Measurements from ENCODE around the gene ATRAID. TPM values are rescaled to one million over a fixed set of nuclear protein-coding genes. Genes with fewer than 3 reads are reported as not detected.

ATRAID gene
- total and polyA plus RNA-seq, 10 donors: 59.2 to 300 (median 102) TPM

DNA sequence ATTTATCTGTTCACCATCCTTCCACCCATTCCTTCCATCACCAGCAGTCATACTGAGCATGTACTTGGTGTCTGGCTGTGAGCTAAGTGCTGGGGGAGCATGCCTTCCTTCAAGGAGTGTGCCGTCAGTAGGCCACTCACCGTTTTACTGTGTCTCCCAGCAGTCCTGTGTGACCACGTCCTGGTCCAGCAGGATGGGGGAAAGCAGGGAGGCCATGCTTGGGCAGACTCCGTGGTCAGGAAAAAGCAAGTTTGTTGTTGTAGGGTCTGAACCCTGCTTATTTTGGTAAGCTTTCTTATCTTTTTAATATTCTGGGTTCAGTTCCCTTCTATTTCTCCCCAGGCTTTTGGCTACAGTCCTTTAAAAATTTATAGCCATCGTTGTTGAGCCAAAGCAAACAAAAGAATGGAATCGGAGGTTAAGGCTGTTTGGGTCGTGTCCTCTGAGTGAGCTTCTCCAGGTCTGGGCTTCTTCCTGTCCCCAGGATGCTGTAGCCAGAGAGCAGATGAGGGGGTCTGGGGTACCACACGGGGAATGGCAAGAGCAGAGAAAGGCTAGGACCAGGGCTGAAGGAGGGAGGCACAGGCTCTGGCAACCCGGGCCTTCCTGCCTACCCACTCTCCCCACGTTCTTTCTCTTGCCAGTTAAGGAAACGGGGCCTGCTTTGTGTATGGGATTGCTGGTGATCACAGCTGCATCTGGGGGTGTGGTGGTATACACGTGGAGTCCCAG lies 37.5 kb downstream of the ATRAID start:
- 61 to 69% (median 69%) methylated on average over 11 to 12 of the region's 12 CpGs for WGBS, 5 donors
- no peak overlapping the region for H3K27ac ChIP-seq
- DNase-seq: no peak
- no peak overlapping the region for H3K4me3 ChIP-seq
- intact Hi-C loops (cut with DNase I; ENCODE audit: low total_unique reads): no loop called here
- H3K36me3 ChIP-seq: peaks cover 0 to 8% (median 2%) of the 10 kb centered on the region in 6 donors
- peaks cover 0 to 31% (median 3%) of the 10 kb centered on the region in 7 donors for H3K27me3 ChIP-seq (replicated peaks in 1 of 7)
- H3K9me3 ChIP-seq: no peaks in the 10 kb centered on the region
- peaks cover 4 to 10% (median 8%) of the 10 kb centered on the region in 6 donors for H3K4me1 ChIP-seq
- TF ChIP-seq POLR2A (IDR thresholded peaks at IDR 0.05): no peak
- TF ChIP-seq, protein P1, sequence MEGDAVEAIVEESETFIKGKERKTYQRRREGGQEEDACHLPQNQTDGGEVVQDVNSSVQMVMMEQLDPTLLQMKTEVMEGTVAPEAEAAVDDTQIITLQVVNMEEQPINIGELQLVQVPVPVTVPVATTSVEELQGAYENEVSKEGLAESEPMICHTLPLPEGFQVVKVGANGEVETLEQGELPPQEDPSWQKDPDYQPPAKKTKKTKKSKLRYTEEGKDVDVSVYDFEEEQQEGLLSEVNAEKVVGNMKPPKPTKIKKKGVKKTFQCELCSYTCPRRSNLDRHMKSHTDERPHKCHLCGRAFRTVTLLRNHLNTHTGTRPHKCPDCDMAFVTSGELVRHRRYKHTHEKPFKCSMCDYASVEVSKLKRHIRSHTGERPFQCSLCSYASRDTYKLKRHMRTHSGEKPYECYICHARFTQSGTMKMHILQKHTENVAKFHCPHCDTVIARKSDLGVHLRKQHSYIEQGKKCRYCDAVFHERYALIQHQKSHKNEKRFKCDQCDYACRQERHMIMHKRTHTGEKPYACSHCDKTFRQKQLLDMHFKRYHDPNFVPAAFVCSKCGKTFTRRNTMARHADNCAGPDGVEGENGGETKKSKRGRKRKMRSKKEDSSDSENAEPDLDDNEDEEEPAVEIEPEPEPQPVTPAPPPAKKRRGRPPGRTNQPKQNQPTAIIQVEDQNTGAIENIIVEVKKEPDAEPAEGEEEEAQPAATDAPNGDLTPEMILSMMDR (IDR thresholded peaks at IDR 0.05 in 8 of 11, conservative IDR thresholded peaks at IDR 0.05 in 3 of 11): no peak
- no peak for TF ChIP-seq POLR2AphosphoS5 (IDR thresholded peaks at IDR 0.05)

- DNase-seq: peak; percentile 85
- Histone ChIP-seq H3K9me3 (no peaks in the 10 kb centered on the region), H3K36me3 (peaks cover 0 to under 1% (median 0%) of the 10 kb centered on the region in 6 donors), H3K27ac (no peak overlapping the region), H3K27me3 (replicated peaks in 1 of 7) (peaks cover 0 to 35% (median 3%) of the 10 kb centered on the region in 7 donors), H3K4me3 (no peak overlapping the region), H3K4me1 (peaks cover 4 to 13% (median 8%) of the 10 kb centered on the region in 6 donors)
- intact Hi-C loops (cut with DNase I; ENCODE audit: low total_unique reads): no loop called here
- WGBS, 5 donors: 18 to 25% (median 21%) methylated on average over 17 to 22 of the region's 22 CpGs
- TF ChIP-seq, protein P1 (IDR thresholded peaks at IDR 0.05 in 8 of 11, conservative IDR thresholded peaks at IDR 0.05 in 3 of 11): peak; percentile 28 to 74 (median 64)
- TF ChIP-seq POLR2AphosphoS5 (IDR thresholded peaks at IDR 0.05) (peak; percentile 6 to 67 (median 40)), POLR2A (IDR thresholded peaks at IDR 0.05) (no peak)
Observed at GRCh38 chr2:27249891-27250651, 38.2 kb downstream of the ATRAID start.

GRCh38 chr2:27250652-27251379 lies 39.0 kb downstream of the ATRAID start:
- Histone ChIP-seq H3K36me3 (no peaks in the 10 kb centered on the region), H3K27ac (no peak overlapping the region), H3K27me3 (replicated peaks in 1 of 7) (peaks cover 0 to 39% (median 3%) of the 10 kb centered on the region in 7 donors), H3K4me1 (peaks cover 4 to 15% (median 8%) of the 10 kb centered on the region in 6 donors), H3K9me3 (no peaks in the 10 kb centered on the region), H3K4me3 (no peak overlapping the region)
- TF ChIP-seq POLR2A (IDR thresholded peaks at IDR 0.05) (no peak), POLR2AphosphoS5 (IDR thresholded peaks at IDR 0.05) (no peak)
- TF ChIP-seq, protein P1 (IDR thresholded peaks at IDR 0.05 in 8 of 11, conservative IDR thresholded peaks at IDR 0.05 in 3 of 11): no peak
- intact Hi-C loops (cut with DNase I; ENCODE audit: low total_unique reads): no loop called here
- DNase-seq: no peak
- 60 to 72% (median 65%) methylated on average over 13 of the region's 13 CpGs for WGBS, 5 donors
